Activated T-cell treated with anti-CD3 and anti-CD28 coated beads, Interleukin-2, amount 50 U/mL, for 1 hour (primary cell): ENCODE data around the gene KSR2.

Experiments
- DNase-seq: peaks from one replicate; pipeline ENCODE4 v3.0.0-alpha.2; 2020

Gene KSR2

DNA sequence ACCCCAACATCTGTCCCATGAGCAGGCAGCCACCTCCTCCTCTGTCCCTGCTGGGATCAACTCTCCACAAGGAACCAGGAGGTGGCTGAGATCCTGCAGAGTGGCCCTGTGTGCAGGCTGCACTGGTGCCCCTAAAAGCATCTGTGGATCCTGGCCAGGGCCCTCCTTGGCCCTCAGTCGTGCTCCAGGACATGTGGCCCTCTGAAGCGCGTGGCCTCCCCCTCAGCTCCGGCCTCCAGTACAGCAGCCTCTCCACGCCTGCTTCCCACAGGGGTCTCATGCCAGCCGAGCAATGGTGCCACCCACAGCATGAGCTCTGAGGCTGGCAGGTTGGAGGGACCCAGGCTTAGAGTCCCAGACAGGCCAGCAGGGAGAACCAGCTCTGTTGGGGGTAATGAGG is 530.0 kb downstream of the KSR2 start:
- DNase-seq, result no peak

DNA sequence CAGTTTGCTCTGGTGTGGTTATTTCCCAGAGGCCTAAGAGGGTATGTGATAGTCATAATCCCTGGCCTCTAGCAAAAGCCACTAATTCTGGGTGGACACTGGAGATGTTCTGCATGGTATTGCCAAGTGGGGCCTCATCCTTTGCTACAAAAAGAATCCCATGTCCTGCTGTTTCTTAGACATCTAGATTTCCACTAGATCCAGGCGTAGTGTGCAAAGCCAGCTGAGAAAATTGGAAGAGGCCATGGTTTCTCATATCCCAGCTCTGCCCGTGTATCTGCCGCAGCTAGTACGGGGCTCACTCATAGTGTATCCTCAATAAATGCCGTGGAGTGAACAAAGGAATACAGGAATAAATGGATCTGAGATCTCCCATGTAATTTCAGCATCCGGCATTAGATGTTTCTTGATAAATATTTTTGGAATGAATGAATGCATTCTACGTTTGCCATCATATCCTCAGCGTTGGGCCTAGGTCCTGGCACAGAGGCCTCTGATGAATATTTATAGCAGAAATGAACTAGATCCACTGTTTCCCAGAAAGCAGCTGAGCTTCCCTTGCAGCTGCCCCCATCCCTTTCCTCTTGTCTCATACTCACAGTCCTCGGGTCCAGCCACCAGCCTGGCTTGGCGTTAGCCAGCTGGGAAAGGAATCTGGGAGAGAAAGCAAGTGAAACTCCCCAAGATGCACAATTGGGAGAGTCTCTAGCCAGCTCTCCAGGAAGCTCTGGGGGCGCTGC is 531.1 kb downstream of the KSR2 start:
- DNase-seq, result no peak

DNA sequence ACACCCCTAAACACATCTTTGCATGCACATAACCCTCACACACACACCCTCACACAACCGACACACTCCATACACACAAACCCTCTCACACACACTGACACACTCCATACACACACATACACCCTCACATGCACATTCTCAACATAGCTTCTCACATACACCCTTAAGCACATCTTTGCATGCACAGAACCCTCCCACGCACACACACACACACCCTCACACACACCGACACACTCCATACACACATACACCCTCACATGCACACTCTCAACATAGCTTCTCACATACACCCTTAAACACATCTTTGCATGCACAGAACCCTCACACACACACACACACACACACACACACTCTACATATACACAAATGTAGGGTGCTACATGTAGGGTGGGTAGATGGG is 534.9 kb downstream of the KSR2 start:
- DNase-seq, result no peak

DNA sequence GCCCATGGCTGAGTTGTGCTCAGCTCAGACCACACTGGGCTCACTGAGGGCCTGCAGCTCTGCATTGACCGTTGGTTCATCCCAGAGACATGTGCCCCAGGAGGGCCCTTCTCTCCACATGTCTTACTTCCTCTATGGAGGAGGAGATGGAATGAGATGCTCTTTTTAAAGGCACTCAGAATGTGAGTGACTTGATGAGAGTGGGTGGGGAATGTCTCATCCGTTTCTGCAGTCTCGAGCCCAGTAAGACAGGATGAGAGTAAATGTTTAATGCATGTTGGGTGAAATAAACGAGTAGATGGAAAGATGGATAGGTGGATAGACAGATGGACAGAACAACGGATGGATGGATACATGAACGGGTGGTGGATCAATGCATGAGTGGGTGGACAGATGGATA is 538.5 kb downstream of the KSR2 start:
- DNase-seq, result no peak

DNA sequence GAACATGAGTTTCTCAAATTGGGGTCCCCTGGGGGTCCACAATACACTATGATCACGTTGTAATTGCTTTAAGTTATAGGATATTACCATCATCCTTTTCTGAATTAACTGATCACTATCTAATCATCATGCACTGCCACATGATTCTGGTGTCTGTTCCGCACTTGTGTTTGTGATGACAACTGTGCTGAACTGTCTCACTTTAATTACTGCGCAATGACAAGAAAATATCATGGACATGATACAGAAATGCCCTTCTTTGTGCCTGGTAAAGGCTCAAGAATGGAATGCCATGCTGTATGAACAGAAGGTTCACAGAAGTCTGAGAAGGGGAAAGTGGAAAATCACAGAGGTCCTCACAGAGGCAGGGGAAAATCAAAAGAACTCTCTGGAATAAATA is 541.6 kb downstream of the KSR2 start:
- no peak for DNase-seq

DNA sequence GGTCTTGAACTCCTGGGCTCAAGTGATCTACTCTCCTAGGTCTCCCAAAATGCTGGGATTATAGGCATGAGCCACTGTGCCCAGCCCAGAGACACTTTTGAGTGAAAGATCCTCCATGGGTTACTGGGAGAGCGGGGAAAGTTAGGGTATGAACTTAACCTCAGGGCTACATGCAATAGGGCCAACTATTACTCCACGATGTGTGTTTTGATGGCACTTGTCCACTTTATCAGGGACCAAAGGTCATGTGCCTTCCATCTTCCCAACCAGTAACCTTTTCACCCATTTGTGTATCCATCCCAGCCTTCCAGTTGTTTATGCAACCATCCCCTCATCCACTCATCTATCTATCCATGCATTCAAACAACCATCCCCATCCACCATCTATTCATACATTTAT is 546.8 kb downstream of the KSR2 start:
- DNase-seq, result no peak

DNA sequence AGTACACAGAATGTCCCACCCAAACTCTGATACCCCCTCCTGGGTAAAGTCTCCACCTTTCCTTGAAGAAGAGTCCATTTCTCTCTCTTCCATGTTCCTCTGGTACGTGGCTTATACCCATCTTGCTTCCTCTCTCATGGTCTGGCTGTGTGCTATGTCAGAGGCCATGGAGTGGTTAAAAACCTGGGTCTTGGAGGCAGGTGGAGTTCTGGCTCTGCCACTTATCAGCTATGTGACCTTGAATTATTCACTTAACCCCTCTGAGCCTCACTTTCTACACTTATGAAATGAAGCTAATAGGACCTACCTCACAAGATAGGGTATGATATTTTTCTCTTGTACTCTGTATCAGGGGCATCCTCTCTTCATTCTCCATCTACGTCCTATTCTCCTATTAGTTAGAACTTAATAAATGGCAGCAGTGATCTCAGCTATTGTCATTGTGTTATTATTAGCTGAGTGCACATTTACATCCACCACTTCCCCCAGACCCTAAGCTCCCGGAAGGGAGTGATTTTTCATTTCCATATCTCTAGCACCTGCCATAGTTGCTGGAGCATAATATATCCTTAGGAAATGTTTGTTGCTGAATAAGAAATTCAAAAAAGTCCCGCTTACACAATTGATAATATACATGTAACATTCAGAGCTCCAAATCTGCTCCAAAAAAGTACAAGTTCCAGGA is 547.6 kb downstream of the KSR2 start:
- no peak for DNase-seq

DNA sequence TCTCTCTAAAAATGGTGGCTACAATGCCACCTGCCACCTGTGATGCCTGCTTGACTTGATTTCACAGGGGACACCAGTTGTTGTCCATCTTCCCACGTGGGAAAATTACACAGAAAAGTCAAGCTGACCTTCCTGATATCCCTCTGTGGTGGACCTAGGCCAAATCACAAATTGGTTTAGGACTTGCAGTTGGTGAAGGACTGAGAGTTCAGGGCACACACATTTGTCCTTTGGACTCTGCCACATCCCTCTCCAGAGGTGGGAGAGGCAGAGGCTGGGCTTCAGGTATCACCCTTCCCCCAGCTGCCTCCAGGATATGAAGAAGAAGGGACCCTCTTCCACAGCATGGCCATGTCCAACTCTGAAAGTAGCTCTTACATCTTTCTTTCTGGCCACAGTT is 551.8 kb downstream of the KSR2 start:
- no peak for DNase-seq

DNA sequence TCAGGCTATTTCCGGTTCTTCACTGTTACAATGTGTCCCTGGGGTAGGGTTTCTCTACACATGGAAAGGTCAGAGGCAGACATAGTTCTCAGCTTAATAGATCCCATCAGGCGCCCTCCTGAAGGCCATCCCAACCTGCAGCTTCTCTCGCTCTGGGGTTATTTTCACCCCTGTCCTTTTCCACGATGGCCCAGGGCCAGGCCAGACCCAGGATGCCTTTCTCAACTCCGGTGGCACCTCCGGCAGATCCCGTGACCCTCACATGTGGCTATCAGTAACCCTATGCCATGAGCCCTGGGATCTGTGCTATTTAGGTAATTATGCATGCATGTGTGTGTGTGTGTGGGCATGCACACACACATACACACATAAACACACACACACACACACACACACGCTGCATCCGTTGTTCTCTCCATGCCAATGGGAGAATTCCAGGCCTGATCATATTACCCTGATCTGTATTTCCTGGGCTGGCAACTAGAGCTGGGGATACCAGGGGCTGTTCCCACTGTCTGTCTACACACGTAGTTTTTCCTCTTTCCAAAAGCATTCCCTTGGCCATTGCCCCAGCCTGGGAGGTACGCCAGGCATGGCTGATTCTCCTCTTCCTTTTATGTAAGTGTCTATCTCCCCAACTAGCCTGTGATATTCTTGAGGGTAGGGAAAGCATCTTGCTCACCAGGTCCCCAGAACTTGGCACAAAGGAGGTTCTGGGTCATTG is 556.2 kb downstream of the KSR2 start:
- no peak for DNase-seq

DNA sequence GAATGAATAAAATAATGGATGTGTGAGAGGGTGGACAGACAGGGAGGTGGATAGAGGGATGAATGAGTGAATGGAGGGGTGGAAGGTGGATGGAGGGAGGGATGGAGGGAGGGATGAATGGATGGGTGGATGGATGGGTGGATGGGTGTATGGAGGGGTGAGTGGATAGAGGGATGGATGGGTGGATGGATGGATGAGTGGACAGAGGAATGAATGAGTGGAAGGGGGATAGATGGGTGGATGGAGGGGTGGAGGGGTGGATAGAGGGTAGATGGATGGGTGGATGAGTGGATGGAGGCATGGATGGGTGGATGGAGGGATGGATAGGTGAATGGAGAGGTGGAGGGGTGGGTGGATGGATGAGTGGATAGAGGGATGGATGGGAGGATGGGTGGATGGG is 559.5 kb downstream of the KSR2 start:
- no peak for DNase-seq

DNA sequence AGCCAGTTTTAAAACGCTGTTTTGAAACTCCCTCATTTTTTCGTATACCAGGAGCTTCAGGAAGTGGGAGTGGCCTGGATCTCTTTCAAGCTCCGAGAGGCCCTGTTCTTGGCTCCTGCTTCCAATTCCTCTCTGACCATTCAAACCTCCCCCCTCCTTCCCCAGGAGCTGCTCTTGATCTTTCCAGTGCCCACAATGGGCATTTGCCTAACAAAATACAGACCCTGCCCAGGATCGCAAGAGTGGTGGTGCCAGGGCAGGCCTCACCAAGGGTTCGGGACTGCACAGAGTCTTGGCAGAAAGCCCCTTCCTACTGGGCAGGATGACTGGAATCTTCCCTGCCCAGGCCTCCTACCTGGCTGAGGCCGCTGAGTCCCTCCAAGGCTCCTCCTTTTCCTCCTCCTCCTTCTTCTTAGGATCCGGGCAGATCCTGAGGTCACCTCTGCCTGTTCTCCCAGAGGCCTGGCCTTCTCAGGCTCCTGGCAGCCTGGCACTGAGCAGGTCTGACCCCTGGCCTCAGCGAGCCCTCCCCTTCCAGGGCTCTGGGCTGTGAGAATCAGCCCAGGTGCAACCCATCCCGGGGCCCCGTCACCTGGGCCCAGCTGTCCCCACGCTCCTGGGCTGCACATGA is 560.5 kb downstream of the KSR2 start:
- no peak for DNase-seq

DNA sequence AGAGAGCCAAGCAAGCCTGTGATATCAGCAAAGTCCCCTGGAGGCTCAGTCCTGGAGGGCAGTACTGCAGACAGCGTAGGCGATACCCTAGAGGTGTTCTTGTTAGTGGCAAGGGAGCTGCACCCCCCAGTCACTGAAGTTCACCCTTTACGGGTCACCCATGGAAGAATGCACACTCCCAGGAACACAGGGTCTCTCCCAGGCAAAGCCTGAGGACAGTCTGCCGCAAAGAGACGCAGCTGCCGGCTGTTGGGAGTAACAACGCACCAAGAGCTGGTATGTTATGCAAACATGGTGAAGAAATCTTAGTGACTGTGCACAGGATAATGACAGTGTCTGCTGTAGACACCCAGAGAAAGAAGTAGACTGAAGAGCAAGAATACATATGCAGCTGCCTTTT is 563.9 kb downstream of the KSR2 start:
- DNase-seq, result no peak

DNA sequence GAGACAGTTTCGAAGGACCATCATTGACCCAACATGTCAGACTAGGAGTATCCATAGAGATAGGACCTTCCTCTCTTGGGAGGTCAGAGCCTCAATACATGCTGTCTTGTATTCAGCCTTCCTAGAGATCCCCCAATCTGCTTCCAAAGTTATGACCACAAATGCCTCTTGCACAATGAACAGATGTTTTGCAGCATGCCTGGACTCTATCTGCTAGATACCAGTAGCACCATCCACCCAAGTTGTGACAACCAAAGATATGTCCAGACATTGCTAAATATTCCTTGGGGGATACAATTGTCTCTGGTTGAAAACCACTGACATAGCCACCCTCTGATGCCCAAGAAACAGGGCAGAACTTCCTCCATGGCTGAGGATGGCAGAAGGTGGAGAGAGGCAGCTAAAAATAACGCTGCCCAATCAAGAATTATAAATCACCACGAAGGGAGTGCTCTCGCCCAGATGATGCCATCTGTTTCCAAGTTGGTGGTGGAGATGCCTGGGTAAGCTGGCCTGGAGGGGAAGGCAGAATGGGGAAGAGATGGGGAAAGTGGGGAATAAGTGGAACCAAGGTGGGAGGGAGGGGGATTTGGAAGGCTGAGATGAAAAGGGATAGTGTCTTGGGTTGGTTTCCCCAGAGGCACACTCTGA is 564.5 kb downstream of the KSR2 start:
- DNase-seq, result no peak

DNA sequence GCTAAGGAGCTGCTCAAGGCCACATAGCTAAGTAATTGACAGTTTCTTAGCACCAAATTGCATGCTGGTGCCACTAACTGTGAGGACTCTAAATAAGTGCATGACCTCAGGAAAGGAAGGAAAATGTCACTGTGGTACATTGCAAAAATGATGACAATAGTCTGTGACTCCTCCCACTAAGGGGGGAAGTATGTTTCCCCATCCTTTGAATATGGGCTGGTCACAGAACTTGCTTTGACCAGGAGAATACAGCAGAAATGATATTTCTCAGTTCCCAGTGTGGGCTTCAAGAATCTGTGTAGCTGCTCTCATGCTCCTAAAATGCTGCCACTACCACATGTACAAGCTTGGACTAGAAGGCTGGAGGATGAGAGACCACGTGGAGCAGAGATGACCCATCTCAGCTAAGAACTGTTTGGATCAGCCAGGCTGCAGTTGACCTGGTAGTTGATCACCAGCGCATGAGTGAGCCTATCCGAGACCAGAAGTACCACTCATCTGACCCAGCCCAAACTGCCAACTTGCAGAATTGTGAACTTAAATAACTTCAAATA is 565.1 kb downstream of the KSR2 start:
- DNase-seq, result no peak
